ENCODE data around the gene ADGRG2. TPM values are rescaled to one million over a fixed set of nuclear protein-coding genes. Genes with fewer than 3 reads are reported as not detected.

Gene ADGRG2
- total and polyA plus RNA-seq, 2 of the 13 experiments (the other 11 are each of a cell fraction or from before 2014, with no cell fraction given), result not detected

DNA sequence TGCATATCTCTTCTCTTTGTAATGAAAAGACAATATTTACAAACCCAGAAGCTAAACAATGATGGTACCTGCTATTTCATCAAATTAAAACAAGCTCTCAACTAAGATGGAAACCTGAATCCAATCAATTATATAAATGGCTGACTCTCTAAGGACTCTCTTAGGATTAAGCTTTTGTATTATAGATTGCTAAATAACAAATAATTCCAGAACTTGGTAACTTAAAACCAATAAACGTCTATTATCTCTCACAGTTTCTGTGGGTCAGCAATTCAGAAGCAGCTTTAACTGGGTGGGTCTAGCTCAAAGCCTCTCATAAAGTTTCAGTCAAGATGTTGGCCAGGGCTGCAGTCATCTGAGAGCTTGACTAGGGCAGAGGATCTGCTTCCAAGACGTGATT lies 150.8 kb downstream of the ADGRG2 start (continued):
- TF ChIP-seq, protein P1, sequence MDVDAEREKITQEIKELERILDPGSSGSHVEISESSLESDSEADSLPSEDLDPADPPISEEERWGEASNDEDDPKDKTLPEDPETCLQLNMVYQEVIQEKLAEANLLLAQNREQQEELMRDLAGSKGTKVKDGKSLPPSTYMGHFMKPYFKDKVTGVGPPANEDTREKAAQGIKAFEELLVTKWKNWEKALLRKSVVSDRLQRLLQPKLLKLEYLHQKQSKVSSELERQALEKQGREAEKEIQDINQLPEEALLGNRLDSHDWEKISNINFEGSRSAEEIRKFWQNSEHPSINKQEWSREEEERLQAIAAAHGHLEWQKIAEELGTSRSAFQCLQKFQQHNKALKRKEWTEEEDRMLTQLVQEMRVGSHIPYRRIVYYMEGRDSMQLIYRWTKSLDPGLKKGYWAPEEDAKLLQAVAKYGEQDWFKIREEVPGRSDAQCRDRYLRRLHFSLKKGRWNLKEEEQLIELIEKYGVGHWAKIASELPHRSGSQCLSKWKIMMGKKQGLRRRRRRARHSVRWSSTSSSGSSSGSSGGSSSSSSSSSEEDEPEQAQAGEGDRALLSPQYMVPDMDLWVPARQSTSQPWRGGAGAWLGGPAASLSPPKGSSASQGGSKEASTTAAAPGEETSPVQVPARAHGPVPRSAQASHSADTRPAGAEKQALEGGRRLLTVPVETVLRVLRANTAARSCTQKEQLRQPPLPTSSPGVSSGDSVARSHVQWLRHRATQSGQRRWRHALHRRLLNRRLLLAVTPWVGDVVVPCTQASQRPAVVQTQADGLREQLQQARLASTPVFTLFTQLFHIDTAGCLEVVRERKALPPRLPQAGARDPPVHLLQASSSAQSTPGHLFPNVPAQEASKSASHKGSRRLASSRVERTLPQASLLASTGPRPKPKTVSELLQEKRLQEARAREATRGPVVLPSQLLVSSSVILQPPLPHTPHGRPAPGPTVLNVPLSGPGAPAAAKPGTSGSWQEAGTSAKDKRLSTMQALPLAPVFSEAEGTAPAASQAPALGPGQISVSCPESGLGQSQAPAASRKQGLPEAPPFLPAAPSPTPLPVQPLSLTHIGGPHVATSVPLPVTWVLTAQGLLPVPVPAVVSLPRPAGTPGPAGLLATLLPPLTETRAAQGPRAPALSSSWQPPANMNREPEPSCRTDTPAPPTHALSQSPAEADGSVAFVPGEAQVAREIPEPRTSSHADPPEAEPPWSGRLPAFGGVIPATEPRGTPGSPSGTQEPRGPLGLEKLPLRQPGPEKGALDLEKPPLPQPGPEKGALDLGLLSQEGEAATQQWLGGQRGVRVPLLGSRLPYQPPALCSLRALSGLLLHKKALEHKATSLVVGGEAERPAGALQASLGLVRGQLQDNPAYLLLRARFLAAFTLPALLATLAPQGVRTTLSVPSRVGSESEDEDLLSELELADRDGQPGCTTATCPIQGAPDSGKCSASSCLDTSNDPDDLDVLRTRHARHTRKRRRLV (CRISPR knock-in tag; IDR thresholded peaks at IDR 0.05), result no peak
- TF ChIP-seq ZNF136 (CRISPR knock-in tag; IDR thresholded peaks at IDR 0.05; ENCODE audit: low read depth) (no peak), YY1 (IDR thresholded peaks at IDR 0.05; ENCODE audit: insufficient read depth, insufficient replicate concordance, low read depth, low read length) (no peak), REL (CRISPR knock-in tag; conservative IDR thresholded peaks at IDR 0.05) (no peak)
- TF ChIP-seq, protein P2, sequence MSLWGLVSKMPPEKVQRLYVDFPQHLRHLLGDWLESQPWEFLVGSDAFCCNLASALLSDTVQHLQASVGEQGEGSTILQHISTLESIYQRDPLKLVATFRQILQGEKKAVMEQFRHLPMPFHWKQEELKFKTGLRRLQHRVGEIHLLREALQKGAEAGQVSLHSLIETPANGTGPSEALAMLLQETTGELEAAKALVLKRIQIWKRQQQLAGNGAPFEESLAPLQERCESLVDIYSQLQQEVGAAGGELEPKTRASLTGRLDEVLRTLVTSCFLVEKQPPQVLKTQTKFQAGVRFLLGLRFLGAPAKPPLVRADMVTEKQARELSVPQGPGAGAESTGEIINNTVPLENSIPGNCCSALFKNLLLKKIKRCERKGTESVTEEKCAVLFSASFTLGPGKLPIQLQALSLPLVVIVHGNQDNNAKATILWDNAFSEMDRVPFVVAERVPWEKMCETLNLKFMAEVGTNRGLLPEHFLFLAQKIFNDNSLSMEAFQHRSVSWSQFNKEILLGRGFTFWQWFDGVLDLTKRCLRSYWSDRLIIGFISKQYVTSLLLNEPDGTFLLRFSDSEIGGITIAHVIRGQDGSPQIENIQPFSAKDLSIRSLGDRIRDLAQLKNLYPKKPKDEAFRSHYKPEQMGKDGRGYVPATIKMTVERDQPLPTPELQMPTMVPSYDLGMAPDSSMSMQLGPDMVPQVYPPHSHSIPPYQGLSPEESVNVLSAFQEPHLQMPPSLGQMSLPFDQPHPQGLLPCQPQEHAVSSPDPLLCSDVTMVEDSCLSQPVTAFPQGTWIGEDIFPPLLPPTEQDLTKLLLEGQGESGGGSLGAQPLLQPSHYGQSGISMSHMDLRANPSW (CRISPR knock-in tag; IDR thresholded peaks at IDR 0.05; ENCODE audit: borderline replicate concordance), result no peak
- TF ChIP-seq, protein P3, sequence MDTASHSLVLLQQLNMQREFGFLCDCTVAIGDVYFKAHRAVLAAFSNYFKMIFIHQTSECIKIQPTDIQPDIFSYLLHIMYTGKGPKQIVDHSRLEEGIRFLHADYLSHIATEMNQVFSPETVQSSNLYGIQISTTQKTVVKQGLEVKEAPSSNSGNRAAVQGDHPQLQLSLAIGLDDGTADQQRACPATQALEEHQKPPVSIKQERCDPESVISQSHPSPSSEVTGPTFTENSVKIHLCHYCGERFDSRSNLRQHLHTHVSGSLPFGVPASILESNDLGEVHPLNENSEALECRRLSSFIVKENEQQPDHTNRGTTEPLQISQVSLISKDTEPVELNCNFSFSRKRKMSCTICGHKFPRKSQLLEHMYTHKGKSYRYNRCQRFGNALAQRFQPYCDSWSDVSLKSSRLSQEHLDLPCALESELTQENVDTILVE (CRISPR knock-in tag; IDR thresholded peaks at IDR 0.05), result no peak

All from HepG2 (cell line).